WTC11 (cell line): Measurements from ENCODE around the gene TACC2.

Experiments used
- ZNF416 ChIP-seq: fragments of 250-450 bp; sonication (Bioruptor Pico); IDR thresholded peaks from 2 replicates; pipeline ENCODE4 v1.9.0; 2021; ENCODE audit warnings: mild to moderate bottlenecking, inconsistent platforms
- TF ChIP-seq, protein P1 (sequence below): sonication (generic); formaldehyde crosslinking; IDR thresholded peaks from 2 replicates; pipeline ENCODE4 v1.8.0; 2022; ENCODE audit warnings: mild to moderate bottlenecking, missing genetic modification reagents
- TF ChIP-seq, protein P2 (sequence below): fragments of 200-600 bp; IDR thresholded peaks from 2 replicates; pipeline ENCODE4 v1.8.0; 2022; ENCODE audit warnings: antibody characterized with exemption

DNA sequence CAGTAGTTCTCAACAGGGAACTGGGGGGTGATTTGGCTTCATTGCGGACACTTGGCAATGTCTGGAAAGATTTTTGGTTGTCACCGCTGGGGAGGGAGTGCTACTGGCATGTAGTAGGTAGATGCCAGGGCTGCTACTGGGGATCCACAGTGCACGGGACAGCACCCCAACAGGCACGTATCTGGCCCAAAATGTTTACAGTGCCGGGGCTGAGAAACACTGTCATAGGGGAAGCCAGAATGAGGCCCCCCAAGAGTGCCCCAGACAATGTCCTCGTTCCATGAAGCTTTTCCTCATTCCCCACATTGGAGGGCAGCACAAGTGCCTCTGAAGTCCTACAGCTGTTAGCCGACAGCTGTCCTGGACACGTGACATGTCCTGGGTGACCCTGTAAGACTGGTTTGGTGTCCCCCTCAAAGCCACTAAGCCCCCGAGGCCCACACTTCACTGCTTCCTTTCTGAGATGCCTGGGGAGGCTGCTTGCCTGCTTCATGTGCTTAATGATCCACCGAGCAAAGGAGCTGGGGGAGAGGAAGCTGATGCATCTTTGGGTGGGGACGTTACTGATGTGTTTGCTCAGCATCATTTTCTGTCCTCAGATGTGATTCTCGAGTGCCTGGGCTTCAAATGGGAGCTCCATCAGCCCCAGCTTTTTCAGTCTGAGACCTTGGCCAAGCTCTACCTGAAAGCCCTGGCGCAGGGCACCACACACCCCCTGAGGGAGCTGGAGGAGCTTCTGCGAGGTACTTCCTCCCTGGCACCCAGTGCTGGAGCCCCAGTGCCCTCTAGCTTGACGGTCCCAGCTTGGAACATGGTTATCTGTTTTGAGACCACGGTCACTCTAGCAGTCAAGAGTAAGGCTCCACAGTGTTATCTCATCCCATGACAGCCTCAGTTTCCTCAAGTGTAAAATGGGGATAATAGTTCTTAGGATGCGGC is 296.8 kb downstream of the TACC2 start:
- TF ChIP-seq, protein P1, sequence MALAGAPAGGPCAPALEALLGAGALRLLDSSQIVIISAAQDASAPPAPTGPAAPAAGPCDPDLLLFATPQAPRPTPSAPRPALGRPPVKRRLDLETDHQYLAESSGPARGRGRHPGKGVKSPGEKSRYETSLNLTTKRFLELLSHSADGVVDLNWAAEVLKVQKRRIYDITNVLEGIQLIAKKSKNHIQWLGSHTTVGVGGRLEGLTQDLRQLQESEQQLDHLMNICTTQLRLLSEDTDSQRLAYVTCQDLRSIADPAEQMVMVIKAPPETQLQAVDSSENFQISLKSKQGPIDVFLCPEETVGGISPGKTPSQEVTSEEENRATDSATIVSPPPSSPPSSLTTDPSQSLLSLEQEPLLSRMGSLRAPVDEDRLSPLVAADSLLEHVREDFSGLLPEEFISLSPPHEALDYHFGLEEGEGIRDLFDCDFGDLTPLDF (CRISPR knock-in tag): no peak
- TF ChIP-seq ZNF416: no peak
- TF ChIP-seq, protein P2, sequence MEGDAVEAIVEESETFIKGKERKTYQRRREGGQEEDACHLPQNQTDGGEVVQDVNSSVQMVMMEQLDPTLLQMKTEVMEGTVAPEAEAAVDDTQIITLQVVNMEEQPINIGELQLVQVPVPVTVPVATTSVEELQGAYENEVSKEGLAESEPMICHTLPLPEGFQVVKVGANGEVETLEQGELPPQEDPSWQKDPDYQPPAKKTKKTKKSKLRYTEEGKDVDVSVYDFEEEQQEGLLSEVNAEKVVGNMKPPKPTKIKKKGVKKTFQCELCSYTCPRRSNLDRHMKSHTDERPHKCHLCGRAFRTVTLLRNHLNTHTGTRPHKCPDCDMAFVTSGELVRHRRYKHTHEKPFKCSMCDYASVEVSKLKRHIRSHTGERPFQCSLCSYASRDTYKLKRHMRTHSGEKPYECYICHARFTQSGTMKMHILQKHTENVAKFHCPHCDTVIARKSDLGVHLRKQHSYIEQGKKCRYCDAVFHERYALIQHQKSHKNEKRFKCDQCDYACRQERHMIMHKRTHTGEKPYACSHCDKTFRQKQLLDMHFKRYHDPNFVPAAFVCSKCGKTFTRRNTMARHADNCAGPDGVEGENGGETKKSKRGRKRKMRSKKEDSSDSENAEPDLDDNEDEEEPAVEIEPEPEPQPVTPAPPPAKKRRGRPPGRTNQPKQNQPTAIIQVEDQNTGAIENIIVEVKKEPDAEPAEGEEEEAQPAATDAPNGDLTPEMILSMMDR: no peak
